Ascending aorta (tissue), 2 donors: ENCODE data around the gene BRINP1. TPM values are rescaled to one million over a fixed set of nuclear protein-coding genes. Genes with fewer than 3 reads are reported as not detected.

Experiments
- DNase-seq, 2 donors: peaks; one replicate each; pipeline ENCODE4 v3.0.0-alpha.2; 2019; ENCODE audit warnings: low spot score in 2 of 2
- H3K27ac ChIP-seq, 2 donors: fragments of 200-600 bp; sonication (generic); one replicate each; pipeline ENCODE4 v1.5.1; 2016 to 2017; ENCODE audit warnings: mild to moderate bottlenecking in 1 of 2
- H3K27me3 ChIP-seq: fragments of 200-600 bp; sonication (generic); one replicate; pipeline ENCODE4 v1.5.1; 2017
- H3K36me3 ChIP-seq, 2 donors: fragments of 200-600 bp; sonication (generic); one replicate each; pipeline ENCODE4 v1.5.1; 2016
- H3K4me1 ChIP-seq, 2 donors: fragments of 200-600 bp; sonication (generic); one replicate each; pipeline ENCODE4 v1.5.1; 2016 to 2017; ENCODE audit warnings: mild to moderate bottlenecking in 1 of 2
- H3K4me3 ChIP-seq, 2 donors: fragments of 200-600 bp; sonication (generic); one replicate each; pipeline ENCODE4 v1.5.1; 2016 to 2017; ENCODE audit warnings: mild to moderate bottlenecking in 1 of 2
- H3K9me3 ChIP-seq, 2 donors: fragments of 200-600 bp; sonication (generic); one replicate each; pipeline ENCODE4 v1.5.1; 2016
- CTCF ChIP-seq, 3 experiments: fragments of 200-600 bp in 2 of 3; fragments of 450-650 bp in 1 of 3; sonication (generic) in 2 of 3; IDR thresholded peaks; one replicate each; pipeline ENCODE4 v1.5.1; 2016 to 2019; ENCODE audit warnings: antibody characterized with exemption in 3 of 3, mild to moderate bottlenecking in 1 of 3, moderate library complexity in 1 of 3
- intact Hi-C: fragments of 100-400 bp; cut with DNase I; formaldehyde crosslinking; loops from one replicate; pipeline ENCODE4 v1.15.1; 2023
- total RNA-seq: library from RNA; depleted of rRNA; stranded (reverse); fragments of >200 nt; gene quantifications from one replicate; pipeline ENCODE4 v1.1.0, GENCODE V29; 2016

The BRINP1 gene
- total RNA-seq, 1 donor from 2014 or later = not detected

- Histone ChIP-seq H3K9me3 (no peaks in the 10 kb centered on the region), H3K4me1 (no peaks in the 10 kb centered on the region), H3K27me3 (no peaks in the 10 kb centered on the region), H3K27ac (no peak overlapping the region), H3K36me3 (no peaks in the 10 kb centered on the region), H3K4me3 (no peak overlapping the region)
- no peak for TF ChIP-seq CTCF (IDR thresholded peaks at IDR 0.05)
- intact Hi-C loops = no loop called here
- no peak for DNase-seq
Measured at GRCh38 chr9:119337573-119337972, 31.7 kb downstream of the BRINP1 start.

DNA sequence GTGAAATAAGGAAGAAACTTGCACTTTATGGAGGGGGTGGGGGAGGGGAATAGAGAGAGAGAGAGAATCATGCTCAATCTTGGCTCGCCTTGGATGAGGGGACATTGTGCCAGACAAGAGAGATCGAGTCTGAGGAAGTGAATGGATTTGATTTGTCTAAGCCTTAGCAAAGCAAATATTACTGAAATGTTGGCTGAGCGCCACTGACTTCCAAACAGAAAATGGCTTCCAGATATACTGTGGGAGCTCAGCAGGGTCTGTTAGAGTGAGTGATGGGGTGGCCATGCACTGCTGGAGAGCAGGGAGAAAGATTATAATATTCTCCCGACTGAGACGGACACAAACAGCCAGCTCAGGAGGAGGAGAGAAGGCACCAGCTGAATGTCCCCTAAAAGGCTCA is 34.5 kb downstream of the BRINP1 start:
- no peak overlapping the region for H3K4me3 ChIP-seq
- no peak for DNase-seq
- H3K36me3 ChIP-seq = no peaks in the 10 kb centered on the region
- H3K27ac ChIP-seq = no peak overlapping the region
- TF ChIP-seq CTCF (IDR thresholded peaks at IDR 0.05) = no peak
- H3K4me1 ChIP-seq = no peaks in the 10 kb centered on the region
- H3K9me3 ChIP-seq = peaks cover 0 to 1% of the 10 kb centered on the region in 2 donors
- H3K27me3 ChIP-seq = no peaks in the 10 kb centered on the region
- intact Hi-C loops = no loop called here

GRCh38 chr9:119333507-119334229 is 35.6 kb downstream of the BRINP1 start:
- H3K9me3 ChIP-seq = peaks cover 0 to 9% of the 10 kb centered on the region in 2 donors
- no peak for TF ChIP-seq CTCF (IDR thresholded peaks at IDR 0.05)
- H3K4me3 ChIP-seq = no peak overlapping the region
- intact Hi-C loops = no loop called here
- no peaks in the 10 kb centered on the region for H3K27me3 ChIP-seq
- DNase-seq = no peak
- no peaks in the 10 kb centered on the region for H3K36me3 ChIP-seq
- H3K4me1 ChIP-seq = no peaks in the 10 kb centered on the region
- H3K27ac ChIP-seq = no peak overlapping the region

GRCh38 chr9:119332522-119332921 is 36.7 kb downstream of the BRINP1 start:
- Histone ChIP-seq H3K9me3 (peaks cover 0 to 9% of the 10 kb centered on the region in 2 donors), H3K4me3 (no peak overlapping the region), H3K4me1 (no peaks in the 10 kb centered on the region), H3K27me3 (no peaks in the 10 kb centered on the region), H3K27ac (no peak overlapping the region), H3K36me3 (no peaks in the 10 kb centered on the region)
- DNase-seq = no peak
- intact Hi-C loops = no loop called here
- no peak for TF ChIP-seq CTCF (IDR thresholded peaks at IDR 0.05)

- no peaks in the 10 kb centered on the region for H3K4me1 ChIP-seq
- no peaks in the 10 kb centered on the region for H3K27me3 ChIP-seq
- H3K36me3 ChIP-seq = no peaks in the 10 kb centered on the region
- H3K9me3 ChIP-seq = no peaks in the 10 kb centered on the region
- intact Hi-C loops = no loop called here
- no peak for TF ChIP-seq CTCF (IDR thresholded peaks at IDR 0.05)
- H3K4me3 ChIP-seq = no peak overlapping the region
- peak in 1 of 2 donors; percentile 64 for DNase-seq
- H3K27ac ChIP-seq = no peak overlapping the region
Measured at GRCh38 chr9:119322184-119322583, 47.1 kb downstream of the BRINP1 start.
